Measurements from ENCODE around the gene CEP104. TPM values are rescaled to one million over a fixed set of nuclear protein-coding genes. Genes with fewer than 3 reads are reported as not detected.

The CEP104 gene
- total and polyA plus RNA-seq, 9 of the 15 experiments (the other 6 are each of a cell fraction or from before 2014, with no cell fraction given): 11.2 to 63.4 (median 42.6) TPM

DNA sequence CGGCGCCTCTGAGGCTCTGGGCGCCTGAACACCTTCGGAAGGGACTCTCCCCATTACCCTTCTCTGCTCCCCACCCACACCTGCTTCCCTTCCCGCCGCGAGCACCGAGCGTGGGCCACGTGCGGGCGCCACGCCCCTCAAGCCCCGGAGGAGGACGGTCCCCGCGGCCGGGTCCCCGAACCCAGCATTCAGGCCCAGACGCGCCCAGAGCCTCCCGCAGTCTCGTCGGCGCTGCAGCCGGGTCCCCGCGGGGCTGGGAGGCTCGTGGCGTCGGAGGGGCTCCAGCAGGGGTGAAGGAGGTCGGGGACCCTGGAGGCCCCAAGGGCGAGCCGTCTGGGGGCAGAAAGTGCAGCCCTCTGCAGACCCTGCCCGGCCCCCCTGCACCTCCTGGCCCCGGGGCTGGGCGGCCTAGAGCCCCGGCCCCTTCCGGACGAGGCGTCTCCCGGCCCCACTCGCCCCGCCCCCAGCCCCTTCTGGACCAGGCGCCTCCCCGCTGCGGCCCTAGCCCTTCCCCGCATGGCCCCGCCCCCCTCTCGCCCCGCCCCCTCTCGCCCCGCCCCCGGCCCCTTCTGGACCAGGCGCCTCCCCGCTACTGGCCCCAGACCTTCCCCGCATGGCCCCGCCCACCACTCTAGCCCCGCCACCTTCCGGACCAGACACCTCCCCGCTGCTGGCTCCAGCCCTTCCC lies 84.8 kb downstream of the CEP104 start:
- WGBS (ENCODE audit: insufficient coverage, low coverage, missing lambda C conversion rate): 1% methylated on average over 36 of the region's 61 CpGs
- Histone ChIP-seq H3K36me3 (ENCODE audit: control insufficient read depth, insufficient read depth, low read length) (peaks cover 8% of the 10 kb centered on the region; the same call in 1 of the 3 replicates), H3K79me2 (ENCODE audit: control insufficient read depth, insufficient read depth, low read length) (peaks cover 38% of the 10 kb centered on the region), H2AFZ (ENCODE audit: low read depth, low read length) (peak overlapping the region; percentile 68), H3K9ac (ENCODE audit: insufficient read depth in 1 of 2, low read depth in 2 of 2, low read length in 2 of 2) (peak overlapping the region; percentile 67 to 90), H3K4me1 (replicated peaks in 1 of 2; ENCODE audit: control insufficient read depth in 2 of 2, insufficient read depth in 2 of 2, low read length in 2 of 2) (peaks cover 29 to 84% of the 10 kb centered on the region in 2 experiments), H4K20me1 (replicated peaks; ENCODE audit: control insufficient read depth, insufficient read depth, low read length) (no peaks in the 10 kb centered on the region), H3K4me2 (ENCODE audit: insufficient read depth, low read length) (peak overlapping the region; percentile 69), H3K27me3 (ENCODE audit: control insufficient read depth in 2 of 2, insufficient read depth in 2 of 2, low read length in 2 of 2) (no peaks in the 10 kb centered on the region), H3K9me1 (ENCODE audit: control insufficient read depth, insufficient read depth, low read length) (peaks cover 5% of the 10 kb centered on the region), H3K9me3 (replicated peaks; ENCODE audit: control insufficient read depth, insufficient read depth, low read depth, low read length) (no peaks in the 10 kb centered on the region), H3K4me3 (peak overlapping the region; percentile 65), H3K27ac (ENCODE audit: extremely low read depth, low read depth, low read length) (peak overlapping the region; percentile 67)
- FAIRE-seq (no peak), ATAC-seq (peak; percentile 75), DNase-seq (ENCODE audit: extremely low read depth in 1 of 4, low spot score in 3 of 4) (peak; percentile 98 to 100 (median 98))
- ChIA-PET CTCF (ENCODE audit: low intra/inter-chr PET ratio) (no interaction called here), POLR2A (interaction anchor here (1.1 to 1.2 kb wide), 2 partner anchors 12 to 24 kb away, joined by 3 to 8 read pairs; partner anchors contain the start of gene LRRC47)
- in situ Hi-C loops (cut with MboI): no loop called here
- BruUV-seq (replicated peaks): no TSS peak
- intact Hi-C loops (cut with micrococcal nuclease): no loop called here
- TF ChIP-seq CAMTA2 (CRISPR knock-in tag; conservative IDR thresholded peaks at IDR 0.05) (no peak; the same call in 1 of the 2 replicates), SIN3B (IDR thresholded peaks at IDR 0.05; ENCODE audit: low read depth) (peak; percentile 64; the same call in 1 of the 2 replicates), IFI16 (CRISPR knock-in tag; IDR thresholded peaks at IDR 0.05) (no peak), KHSRP (IDR thresholded peaks at IDR 0.05) (no peak), ZNF239 (CRISPR knock-in tag; IDR thresholded peaks at IDR 0.05) (no peak), HDGF (IDR thresholded peaks at IDR 0.05) (no peak), TAF7 (tag; IDR thresholded peaks at IDR 0.05) (no peak), BCL6 (CRISPR knock-in tag; IDR thresholded peaks at IDR 0.05) (no peak), ZNF584 (CRISPR knock-in tag; IDR thresholded peaks at IDR 0.05; ENCODE audit: low read depth) (no peak), SMARCE1 (IDR thresholded peaks at IDR 0.05) (no peak), SRSF7 (optimal IDR thresholded peaks at IDR 0.05; ENCODE audit: low read depth, low read length) (no peak), MCM2 (IDR thresholded peaks at IDR 0.05; ENCODE audit: low read depth) (no peak), HDAC6 (IDR thresholded peaks at IDR 0.05; ENCODE audit: low read depth, low read length) (no peak), TGIF2 (CRISPR knock-in tag; IDR thresholded peaks at IDR 0.05) (0 out of 2 replicates have a peak, but pooled peaks have one; percentile 52), PHF20 (IDR thresholded peaks at IDR 0.05; ENCODE audit: partially characterized antibody) (peak; percentile 75), GABPA (tag; conservative IDR thresholded peaks at IDR 0.05; ENCODE audit: low read depth) (peak; percentile 30; the same call in 1 of the 2 replicates)
- TF ChIP-seq, protein P1, sequence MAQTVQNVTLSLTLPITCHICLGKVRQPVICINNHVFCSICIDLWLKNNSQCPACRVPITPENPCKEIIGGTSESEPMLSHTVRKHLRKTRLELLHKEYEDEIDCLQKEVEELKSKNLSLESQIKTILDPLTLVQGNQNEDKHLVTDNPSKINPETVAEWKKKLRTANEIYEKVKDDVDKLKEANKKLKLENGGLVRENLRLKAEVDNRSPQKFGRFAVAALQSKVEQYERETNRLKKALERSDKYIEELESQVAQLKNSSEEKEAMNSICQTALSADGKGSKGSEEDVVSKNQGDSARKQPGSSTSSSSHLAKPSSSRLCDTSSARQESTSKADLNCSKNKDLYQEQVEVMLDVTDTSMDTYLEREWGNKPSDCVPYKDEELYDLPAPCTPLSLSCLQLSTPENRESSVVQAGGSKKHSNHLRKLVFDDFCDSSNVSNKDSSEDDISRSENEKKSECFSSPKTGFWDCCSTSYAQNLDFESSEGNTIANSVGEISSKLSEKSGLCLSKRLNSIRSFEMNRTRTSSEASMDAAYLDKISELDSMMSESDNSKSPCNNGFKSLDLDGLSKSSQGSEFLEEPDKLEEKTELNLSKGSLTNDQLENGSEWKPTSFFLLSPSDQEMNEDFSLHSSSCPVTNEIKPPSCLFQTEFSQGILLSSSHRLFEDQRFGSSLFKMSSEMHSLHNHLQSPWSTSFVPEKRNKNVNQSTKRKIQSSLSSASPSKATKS (CRISPR knock-in tag; IDR thresholded peaks at IDR 0.05): no peak
- TF ChIP-seq, protein P2, sequence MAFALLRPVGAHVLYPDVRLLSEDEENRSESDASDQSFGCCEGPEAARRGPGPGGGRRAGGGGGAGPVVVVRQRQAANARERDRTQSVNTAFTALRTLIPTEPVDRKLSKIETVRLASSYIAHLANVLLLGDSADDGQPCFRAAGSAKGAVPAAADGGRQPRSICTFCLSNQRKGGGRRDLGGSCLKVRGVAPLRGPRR (CRISPR knock-in tag; IDR thresholded peaks at IDR 0.05): no peak
- TF ChIP-seq, protein P3, sequence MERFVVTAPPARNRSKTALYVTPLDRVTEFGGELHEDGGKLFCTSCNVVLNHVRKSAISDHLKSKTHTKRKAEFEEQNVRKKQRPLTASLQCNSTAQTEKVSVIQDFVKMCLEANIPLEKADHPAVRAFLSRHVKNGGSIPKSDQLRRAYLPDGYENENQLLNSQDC (CRISPR knock-in tag; IDR thresholded peaks at IDR 0.05): peak; percentile 66; the same call in 1 of the 2 replicates
- TF ChIP-seq, protein P4, sequence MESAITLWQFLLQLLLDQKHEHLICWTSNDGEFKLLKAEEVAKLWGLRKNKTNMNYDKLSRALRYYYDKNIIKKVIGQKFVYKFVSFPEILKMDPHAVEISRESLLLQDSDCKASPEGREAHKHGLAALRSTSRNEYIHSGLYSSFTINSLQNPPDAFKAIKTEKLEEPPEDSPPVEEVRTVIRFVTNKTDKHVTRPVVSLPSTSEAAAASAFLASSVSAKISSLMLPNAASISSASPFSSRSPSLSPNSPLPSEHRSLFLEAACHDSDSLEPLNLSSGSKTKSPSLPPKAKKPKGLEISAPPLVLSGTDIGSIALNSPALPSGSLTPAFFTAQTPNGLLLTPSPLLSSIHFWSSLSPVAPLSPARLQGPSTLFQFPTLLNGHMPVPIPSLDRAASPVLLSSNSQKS (CRISPR knock-in tag; IDR thresholded peaks at IDR 0.05): no peak
